DND-41 (cell line): Measurements from ENCODE around the gene SP9.
A peak's percentile ranks its signal among the peaks of the same experiment; 100 is the strongest.

Source experiments
- ATAC-seq: fragments of 200-7000 bp; cut with Tn5 transposase; 3 replicates; pipeline ENCODE4 v1.9.1; 2021; ENCODE audit warnings: low read depth; ENCODE audit not compliant: insufficient read depth
- DNase-seq: peaks from one replicate; pipeline ENCODE4 v3.0.0-alpha.2; 2020
- H2AFZ ChIP-seq: 2 replicates; pipeline ENCODE4 v1.6.0; 2012; ENCODE audit warnings: low read depth, low read length
- H3K27ac ChIP-seq: 2 replicates; pipeline ENCODE4 v1.5.1; 2012; ENCODE audit warnings: low read length, inconsistent platforms
- H3K27me3 ChIP-seq: fragments of 200-600 bp; sonication (generic); 2 replicates; pipeline ENCODE4 v1.6.0; 2012; ENCODE audit warnings: low read length, mild to moderate bottlenecking, inconsistent platforms; ENCODE audit not compliant: insufficient read depth, poor library complexity
- H3K36me3 ChIP-seq: 2 replicates; pipeline ENCODE4 v1.5.1; 2012; ENCODE audit warnings: low read length, inconsistent platforms; ENCODE audit not compliant: insufficient read depth
- H3K4me1 ChIP-seq: 2 replicates; pipeline ENCODE4 v1.5.1; 2012; ENCODE audit warnings: mild to moderate bottlenecking, low read length; ENCODE audit not compliant: insufficient read depth
- H3K4me2 ChIP-seq: 2 replicates; pipeline ENCODE4 v1.6.0; 2012; ENCODE audit warnings: mild to moderate bottlenecking, moderate library complexity, low read length, inconsistent platforms; ENCODE audit not compliant: insufficient read depth
- H3K4me3 ChIP-seq, 2 experiments: fragments of 200-600 bp in 1 of 2; shearing (Covaris generic) in 1 of 2; 2 replicates each; pipeline ENCODE4 v1.5.1; 2012 to 2016; ENCODE audit warnings: inconsistent platforms in 2 of 2, low read length in 2 of 2, mild to moderate bottlenecking in 2 of 2, low read depth in 1 of 2, moderate library complexity in 1 of 2
- H3K79me2 ChIP-seq: 2 replicates; pipeline ENCODE4 v1.6.0; 2012; ENCODE audit warnings: low read length, inconsistent platforms; ENCODE audit not compliant: insufficient read depth
- H3K9ac ChIP-seq: 2 replicates; pipeline ENCODE4 v1.6.0; 2012; ENCODE audit warnings: low read depth, mild to moderate bottlenecking, inconsistent platforms, low read length, moderate library complexity
- H3K9me3 ChIP-seq: 2 replicates; pipeline ENCODE4 v1.5.1; 2012; ENCODE audit warnings: low read length, moderate library complexity, mild to moderate bottlenecking, inconsistent platforms; ENCODE audit not compliant: insufficient read depth, severe bottlenecking
- H4K20me1 ChIP-seq: 2 replicates; pipeline ENCODE4 v1.6.0; 2012; ENCODE audit warnings: low read length; ENCODE audit not compliant: insufficient read depth
- EZH2 ChIP-seq: IDR thresholded peaks from 3 replicates; pipeline ENCODE4 v1.6.1; 2012; ENCODE audit warnings: borderline replicate concordance, low read depth, mild to moderate bottlenecking, moderate library complexity, low read length, inconsistent platforms; ENCODE audit not compliant: severe bottlenecking
- TF ChIP-seq, protein P1 (sequence below): IDR thresholded peaks from 2 replicates; pipeline ENCODE4 v1.5.1; 2012; ENCODE audit warnings: borderline replicate concordance, low read length, moderate library complexity, mild to moderate bottlenecking; ENCODE audit not compliant: poor library complexity, severe bottlenecking; ENCODE audit errors: extremely low read depth

The SP9 gene

DNA sequence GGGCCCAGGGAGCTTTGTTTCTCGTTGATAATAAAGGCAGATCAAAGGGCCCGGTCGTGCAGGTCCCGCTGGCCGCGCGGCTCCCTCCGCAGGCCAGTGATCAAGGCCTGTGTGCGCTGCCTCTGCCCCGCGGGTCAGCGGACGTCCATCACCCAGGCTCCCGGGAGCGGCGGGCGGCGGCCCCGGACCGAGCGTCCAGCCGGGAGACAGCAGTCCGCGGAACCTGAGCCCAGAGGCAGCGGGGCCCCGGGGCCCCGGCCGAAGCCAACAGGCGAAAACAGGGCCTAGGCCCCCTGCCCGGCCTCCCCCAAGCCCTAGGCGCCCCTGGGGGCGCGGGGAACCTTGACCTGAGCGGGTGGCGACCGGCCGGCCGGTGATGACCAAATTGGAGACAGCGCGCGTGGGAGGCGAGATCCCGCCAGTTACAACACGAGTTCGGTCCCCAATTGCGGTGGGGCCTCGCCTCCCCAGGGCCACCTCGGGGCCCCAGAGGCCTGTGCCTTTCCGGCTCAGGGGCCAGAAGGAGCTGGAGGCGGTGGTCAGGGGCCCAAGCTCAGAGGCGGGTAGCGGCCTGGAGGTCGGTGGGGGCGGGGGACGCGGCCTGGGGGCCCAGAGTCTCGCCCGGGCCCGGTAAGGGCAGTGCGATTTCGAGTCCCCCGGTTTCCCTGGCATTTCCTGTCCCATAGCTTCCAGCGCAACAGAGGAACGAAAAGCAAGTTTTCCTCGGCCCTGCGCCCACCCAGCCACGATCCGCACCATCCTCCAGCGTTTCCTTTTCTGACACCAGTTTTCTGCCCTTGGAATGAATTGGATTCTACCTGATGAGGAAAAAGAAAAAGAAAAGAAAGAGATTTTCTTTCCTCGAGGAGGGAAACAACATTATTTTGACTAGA lies 5.9 kb downstream of the SP9 start:
- H4K20me1 ChIP-seq: no peaks in the 10 kb centered on the region; the same call in none of the 2 replicates
- DNase-seq: no peak
- H2AFZ ChIP-seq: no peak overlapping the region
- H3K9ac ChIP-seq: no peak overlapping the region
- H3K79me2 ChIP-seq: no peaks in the 10 kb centered on the region
- H3K4me2 ChIP-seq: no peak overlapping the region
- no peaks in the 10 kb centered on the region for H3K9me3 ChIP-seq
- H3K27me3 ChIP-seq: no peaks in the 10 kb centered on the region
- no peak for TF ChIP-seq EZH2
- TF ChIP-seq, protein P1, sequence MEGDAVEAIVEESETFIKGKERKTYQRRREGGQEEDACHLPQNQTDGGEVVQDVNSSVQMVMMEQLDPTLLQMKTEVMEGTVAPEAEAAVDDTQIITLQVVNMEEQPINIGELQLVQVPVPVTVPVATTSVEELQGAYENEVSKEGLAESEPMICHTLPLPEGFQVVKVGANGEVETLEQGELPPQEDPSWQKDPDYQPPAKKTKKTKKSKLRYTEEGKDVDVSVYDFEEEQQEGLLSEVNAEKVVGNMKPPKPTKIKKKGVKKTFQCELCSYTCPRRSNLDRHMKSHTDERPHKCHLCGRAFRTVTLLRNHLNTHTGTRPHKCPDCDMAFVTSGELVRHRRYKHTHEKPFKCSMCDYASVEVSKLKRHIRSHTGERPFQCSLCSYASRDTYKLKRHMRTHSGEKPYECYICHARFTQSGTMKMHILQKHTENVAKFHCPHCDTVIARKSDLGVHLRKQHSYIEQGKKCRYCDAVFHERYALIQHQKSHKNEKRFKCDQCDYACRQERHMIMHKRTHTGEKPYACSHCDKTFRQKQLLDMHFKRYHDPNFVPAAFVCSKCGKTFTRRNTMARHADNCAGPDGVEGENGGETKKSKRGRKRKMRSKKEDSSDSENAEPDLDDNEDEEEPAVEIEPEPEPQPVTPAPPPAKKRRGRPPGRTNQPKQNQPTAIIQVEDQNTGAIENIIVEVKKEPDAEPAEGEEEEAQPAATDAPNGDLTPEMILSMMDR: no peak
- H3K4me3 ChIP-seq: no peak overlapping the region
- H3K27ac ChIP-seq: no peak overlapping the region
- ATAC-seq: no peak
- H3K36me3 ChIP-seq: no peaks in the 10 kb centered on the region
- H3K4me1 ChIP-seq: peaks cover 19% of the 10 kb centered on the region

DNA sequence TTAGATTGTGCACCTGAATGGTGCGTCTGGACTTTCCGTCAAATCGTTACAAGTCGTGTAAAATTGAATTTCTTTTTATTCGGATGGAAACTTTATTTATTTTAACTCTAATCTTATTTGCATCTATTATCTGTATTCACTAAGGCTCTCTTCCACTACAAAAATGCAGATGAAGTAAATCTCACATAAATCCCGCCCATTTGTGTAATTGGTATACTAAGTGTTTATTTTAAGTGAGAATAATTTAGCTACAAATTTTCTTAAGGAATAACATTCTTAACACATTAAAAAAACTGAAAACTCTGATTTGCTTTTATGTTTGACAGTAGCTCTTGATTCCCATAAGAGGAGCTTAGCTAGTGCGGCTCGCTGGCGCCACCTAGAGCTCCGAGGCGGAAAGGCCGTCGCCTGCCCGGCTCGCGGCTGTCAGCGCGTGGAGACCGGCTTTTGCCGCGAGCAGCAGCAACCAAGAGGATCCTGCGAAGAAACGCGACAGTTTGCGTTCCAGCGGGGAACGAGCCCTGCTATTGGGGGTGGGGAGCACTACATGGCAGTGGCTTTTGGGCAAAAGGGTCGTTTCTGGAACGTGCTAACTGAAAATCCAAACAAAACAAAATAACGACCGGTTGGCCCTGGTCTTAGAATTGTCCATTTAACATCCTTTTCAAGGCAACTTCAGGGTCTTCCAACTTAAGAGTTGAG lies 6.7 kb downstream of the SP9 start:
- peak overlapping the region; percentile 60; the same call in 1 of the 2 replicates for H2AFZ ChIP-seq
- no peaks in the 10 kb centered on the region for H3K79me2 ChIP-seq
- peak overlapping the region; percentile 59 for H3K4me2 ChIP-seq
- H3K4me3 ChIP-seq: 0 out of 4 replicates have a peak overlapping the region, but pooled peaks of 1 of the 2 experiments have one; percentile 34
- peak overlapping the region; percentile 16; the same call in 1 of the 2 replicates for H3K9ac ChIP-seq
- peaks cover 18% of the 10 kb centered on the region for H3K4me1 ChIP-seq
- no peak overlapping the region for H3K27ac ChIP-seq
- H3K27me3 ChIP-seq: no peaks in the 10 kb centered on the region
- ATAC-seq: peak; percentile 79
- TF ChIP-seq, protein P1: peak; percentile 97
- TF ChIP-seq EZH2: no peak
- no peaks in the 10 kb centered on the region; the same call in none of the 2 replicates for H4K20me1 ChIP-seq
- H3K36me3 ChIP-seq: no peaks in the 10 kb centered on the region
- DNase-seq: peak; percentile 86
- no peaks in the 10 kb centered on the region for H3K9me3 ChIP-seq

DNA sequence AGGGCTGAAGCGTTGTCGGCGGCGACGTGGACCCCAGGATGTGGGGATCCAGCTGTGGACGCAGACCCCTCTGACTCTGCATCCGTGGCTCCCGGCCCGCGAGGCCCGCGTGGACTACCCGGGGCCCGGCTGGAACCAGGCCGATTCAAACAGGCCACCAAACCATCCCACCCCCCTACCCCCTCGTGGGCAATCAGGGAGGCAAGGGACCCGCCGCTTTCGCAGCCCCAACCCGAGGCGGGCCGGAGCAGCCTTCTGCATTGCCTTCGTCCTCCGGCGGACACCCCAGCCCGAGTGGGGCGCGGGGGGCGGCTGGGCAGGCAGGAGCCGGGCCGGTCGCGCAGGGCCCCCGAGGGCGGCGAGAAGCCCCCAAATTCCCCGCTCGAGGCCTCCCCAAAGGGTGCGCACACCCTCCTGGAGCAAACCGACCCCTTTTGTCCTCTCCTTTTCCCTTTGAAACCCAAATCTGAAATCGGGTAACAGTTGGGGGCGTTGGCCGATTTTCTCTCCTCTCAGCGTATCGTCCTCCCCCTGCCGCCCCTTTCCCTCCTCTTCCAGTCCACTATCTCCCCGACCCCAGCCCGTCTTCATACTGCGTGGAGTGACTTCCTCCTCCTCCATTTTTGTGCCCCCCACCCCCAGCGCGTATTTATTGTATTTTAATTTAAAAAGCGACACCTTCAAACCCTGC lies 7.4 kb downstream of the SP9 start:
- H2AFZ ChIP-seq: peak overlapping the region; percentile 60; the same call in 1 of the 2 replicates

More for the DNA sequence above, 7.4 kb downstream of the SP9 start:
- H3K79me2 ChIP-seq: no peaks in the 10 kb centered on the region
- peak overlapping the region; percentile 59 for H3K4me2 ChIP-seq
- TF ChIP-seq EZH2: no peak
- TF ChIP-seq, protein P1: no peak
- no peak for DNase-seq
- no peaks in the 10 kb centered on the region for H3K27me3 ChIP-seq
- H4K20me1 ChIP-seq: no peaks in the 10 kb centered on the region; the same call in none of the 2 replicates
- 0 out of 2 replicates have a peak overlapping the region, but pooled peaks have one; percentile 16 for H3K9ac ChIP-seq
- ATAC-seq: no peak
- H3K9me3 ChIP-seq: no peaks in the 10 kb centered on the region
- no peak overlapping the region for H3K27ac ChIP-seq
- H3K4me3 ChIP-seq: no peak overlapping the region
- 0 out of 2 replicates have a peak, but pooled peaks cover 4% of the 10 kb centered on the region for H3K36me3 ChIP-seq
- H3K4me1 ChIP-seq: peaks cover 12% of the 10 kb centered on the region
